A673 (cell line): ENCODE data around the gene CAMK2N2. TPM values are rescaled to one million over a fixed set of nuclear protein-coding genes. Genes with fewer than 3 reads are reported as not detected.

ENCODE experiments used
- BruUV-seq: library from RNA; stranded (reverse); fragments of 400-500 nt; replicated peaks from 2 replicates; lab custom pipeline; 2021; lab: Mats Ljungman, UMichigan
- CTCF ChIA-PET: fragments of 300-600 bp; sonication (Branson Sonifier 250); formaldehyde crosslinking; loops from one replicate; lab custom pipeline; 2022; ENCODE audit warnings: antibody characterized with exemption; lab: Charles Lee
- POLR2A ChIA-PET: fragments of 300-600 bp; sonication (Branson Sonifier 250); formaldehyde crosslinking; loops from one replicate; lab custom pipeline; 2022; ENCODE audit warnings: antibody characterized with exemption; ENCODE audit not compliant: low non-redundant PET; lab: Charles Lee
- DNase-seq: peaks from one replicate; pipeline ENCODE4 v3.0.0-alpha.2; 2015; ENCODE audit warnings: low spot score
- H3K27ac ChIP-seq: fragments of 200-600 bp; sonication (generic); 2 replicates; pipeline ENCODE4 v1.5.1; 2016; ENCODE audit warnings: mixed run types, low read depth, mild to moderate bottlenecking, mixed read lengths, antibody characterized with exemption, low read length; ENCODE audit not compliant: poor library complexity, severe bottlenecking
- H3K27me3 ChIP-seq: fragments of 200-600 bp; sonication (generic); replicated peaks from 2 replicates; pipeline ENCODE4 v1.6.1; 2017; ENCODE audit warnings: mixed run types, low read depth, mild to moderate bottlenecking, mixed read lengths, antibody characterized with exemption, low read length; ENCODE audit not compliant: insufficient read depth, poor library complexity
- H3K36me3 ChIP-seq: fragments of 200-600 bp; sonication (generic); 2 replicates; pipeline ENCODE4 v1.6.1; 2016; ENCODE audit warnings: mixed run types, mild to moderate bottlenecking, mixed read lengths, antibody characterized with exemption, low read length; ENCODE audit not compliant: insufficient read depth, poor library complexity, severe bottlenecking
- H3K4me1 ChIP-seq: fragments of 200-600 bp; sonication (generic); 2 replicates; pipeline ENCODE4 v1.6.1; 2017; ENCODE audit warnings: mixed run types, mild to moderate bottlenecking, mixed read lengths, antibody characterized with exemption, low read length; ENCODE audit not compliant: insufficient read depth, poor library complexity, severe bottlenecking
- H3K4me3 ChIP-seq: fragments of 200-600 bp; sonication (generic); 2 replicates; pipeline ENCODE4 v1.5.1; 2016; ENCODE audit warnings: low read depth, mixed run types, mild to moderate bottlenecking, mixed read lengths, low read length; ENCODE audit not compliant: poor library complexity, severe bottlenecking
- H3K9me3 ChIP-seq: fragments of 200-600 bp; sonication (generic); 2 replicates; pipeline ENCODE4 v1.6.1; 2016; ENCODE audit warnings: mixed run types, low read depth, mild to moderate bottlenecking, mixed read lengths, antibody characterized with exemption, low read length; ENCODE audit not compliant: poor library complexity, severe bottlenecking
- EZH2 ChIP-seq: fragments of 200-600 bp; sonication (generic); IDR thresholded peaks from 2 replicates; pipeline ENCODE4 v1.6.1; 2017; ENCODE audit warnings: borderline replicate concordance, low read depth, mild to moderate bottlenecking, mixed read lengths, antibody characterized with exemption, low read length; ENCODE audit not compliant: poor library complexity, severe bottlenecking
- intact Hi-C: fragments of 100-400 bp; cut with micrococcal nuclease; formaldehyde crosslinking; loops from one replicate; pipeline ENCODE4 v1.10.0; 2022; ENCODE audit not compliant: unreplicated experiment
- total RNA-seq: library from RNA; stranded (reverse); gene quantifications from 2 replicates; pipeline ENCODE4 v1.2.3, GENCODE V29; 2021
- TF ChIP-seq, protein P1 (sequence below): fragments of 300-800, 200-600 bp; sonication (generic); conservative IDR thresholded peaks from 2 replicates; pipeline ENCODE4 v1.5.1; 2017; ENCODE audit warnings: low read depth, mild to moderate bottlenecking, antibody characterized with exemption, low read length, moderate library complexity, mixed read lengths

Gene CAMK2N2
- total RNA-seq, 1 experiment from 2014 or later = 1.3 TPM

DNA sequence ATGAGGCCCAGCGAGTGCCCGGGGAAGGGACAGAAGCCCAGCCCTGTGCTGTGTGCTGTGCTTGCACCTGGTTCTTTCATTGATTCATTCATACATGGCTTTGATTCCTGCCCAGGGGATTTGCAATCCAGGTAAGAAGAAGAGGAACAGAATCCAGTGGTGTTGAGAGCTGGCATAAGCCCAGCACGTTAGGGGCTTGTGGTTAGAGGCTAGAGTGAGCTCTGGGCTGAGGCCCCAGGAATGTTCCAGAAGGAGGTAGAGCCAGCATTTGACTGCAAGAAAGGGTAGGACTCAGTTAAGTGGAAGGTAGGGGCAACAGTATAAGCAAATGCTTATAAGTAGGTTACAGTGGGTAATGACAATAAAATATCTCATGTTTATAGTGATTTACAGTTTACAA is 29.7 kb downstream of the CAMK2N2 start:
- TF ChIP-seq, protein P1, sequence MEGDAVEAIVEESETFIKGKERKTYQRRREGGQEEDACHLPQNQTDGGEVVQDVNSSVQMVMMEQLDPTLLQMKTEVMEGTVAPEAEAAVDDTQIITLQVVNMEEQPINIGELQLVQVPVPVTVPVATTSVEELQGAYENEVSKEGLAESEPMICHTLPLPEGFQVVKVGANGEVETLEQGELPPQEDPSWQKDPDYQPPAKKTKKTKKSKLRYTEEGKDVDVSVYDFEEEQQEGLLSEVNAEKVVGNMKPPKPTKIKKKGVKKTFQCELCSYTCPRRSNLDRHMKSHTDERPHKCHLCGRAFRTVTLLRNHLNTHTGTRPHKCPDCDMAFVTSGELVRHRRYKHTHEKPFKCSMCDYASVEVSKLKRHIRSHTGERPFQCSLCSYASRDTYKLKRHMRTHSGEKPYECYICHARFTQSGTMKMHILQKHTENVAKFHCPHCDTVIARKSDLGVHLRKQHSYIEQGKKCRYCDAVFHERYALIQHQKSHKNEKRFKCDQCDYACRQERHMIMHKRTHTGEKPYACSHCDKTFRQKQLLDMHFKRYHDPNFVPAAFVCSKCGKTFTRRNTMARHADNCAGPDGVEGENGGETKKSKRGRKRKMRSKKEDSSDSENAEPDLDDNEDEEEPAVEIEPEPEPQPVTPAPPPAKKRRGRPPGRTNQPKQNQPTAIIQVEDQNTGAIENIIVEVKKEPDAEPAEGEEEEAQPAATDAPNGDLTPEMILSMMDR = no peak
- no peak for TF ChIP-seq EZH2
- Histone ChIP-seq H3K27ac (no peak overlapping the region), H3K27me3 (peaks cover 51% of the 10 kb centered on the region), H3K9me3 (no peaks in the 10 kb centered on the region), H3K4me3 (no peak overlapping the region), H3K36me3 (no peaks in the 10 kb centered on the region), H3K4me1 (peaks cover 5% of the 10 kb centered on the region)
- ChIA-PET CTCF (no interaction called here), POLR2A (no interaction called here)
- BruUV-seq = no TSS peak
- intact Hi-C loops = no loop called here
- DNase-seq = no peak

DNA sequence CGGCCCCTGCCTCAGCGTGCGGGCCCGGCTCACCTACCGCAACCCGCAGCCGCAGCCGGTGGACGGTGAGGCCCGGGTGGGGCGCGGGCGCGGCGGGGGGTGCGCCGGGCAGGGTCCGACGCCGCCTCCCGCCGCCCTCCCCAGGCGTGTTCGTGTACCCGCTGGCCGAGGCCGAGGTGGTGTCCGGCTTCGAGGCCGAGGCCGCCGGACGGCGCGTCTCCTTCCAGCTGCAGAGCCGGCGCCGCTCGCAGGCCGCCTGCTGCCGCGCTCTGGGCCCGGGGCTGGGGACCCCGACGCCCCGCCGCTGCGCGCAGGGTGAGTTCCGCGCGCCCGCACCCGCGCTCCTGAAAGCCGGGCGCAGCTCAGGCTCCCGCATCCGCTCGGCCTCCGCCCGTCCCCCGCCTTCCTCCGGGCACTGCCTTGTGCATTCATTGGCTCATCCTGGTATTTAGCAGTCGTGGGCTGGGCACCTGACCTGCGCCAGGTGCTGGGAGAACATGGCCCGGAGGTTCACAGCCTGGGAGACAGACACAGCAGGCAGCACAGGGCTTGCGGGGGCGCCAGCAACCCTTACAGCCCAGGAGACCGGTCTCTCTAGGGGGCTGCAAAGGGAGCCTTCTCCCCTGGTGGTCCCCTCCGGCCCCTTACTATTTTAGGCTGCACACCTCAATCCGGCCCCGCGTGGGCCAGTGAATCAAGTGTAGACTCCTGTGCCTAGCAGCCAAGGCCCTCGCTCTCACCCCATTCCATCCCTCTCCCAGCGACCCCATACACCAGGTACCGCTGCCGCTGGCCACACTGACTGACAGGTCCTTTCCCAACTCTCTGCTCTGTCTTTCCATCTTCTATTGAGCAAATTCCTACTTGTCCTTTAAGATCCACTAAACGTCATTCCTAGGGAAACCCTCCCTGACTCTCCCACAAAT is 30.5 kb downstream of the CAMK2N2 start:
- CTCF ChIA-PET = no interaction called here
- POLR2A ChIA-PET = no interaction called here
- no peaks in the 10 kb centered on the region for H3K36me3 ChIP-seq
- no peak for DNase-seq
- peak; percentile 90 for TF ChIP-seq EZH2
- TF ChIP-seq, protein P1 = no peak
- no peak overlapping the region for H3K27ac ChIP-seq
- intact Hi-C loops = no loop called here
- no peaks in the 10 kb centered on the region for H3K9me3 ChIP-seq
- H3K27me3 ChIP-seq = peaks cover 58% of the 10 kb centered on the region
- H3K4me1 ChIP-seq = peaks cover 5% of the 10 kb centered on the region
- BruUV-seq = no TSS peak
- peak overlapping the region; percentile 47 for H3K4me3 ChIP-seq

DNA sequence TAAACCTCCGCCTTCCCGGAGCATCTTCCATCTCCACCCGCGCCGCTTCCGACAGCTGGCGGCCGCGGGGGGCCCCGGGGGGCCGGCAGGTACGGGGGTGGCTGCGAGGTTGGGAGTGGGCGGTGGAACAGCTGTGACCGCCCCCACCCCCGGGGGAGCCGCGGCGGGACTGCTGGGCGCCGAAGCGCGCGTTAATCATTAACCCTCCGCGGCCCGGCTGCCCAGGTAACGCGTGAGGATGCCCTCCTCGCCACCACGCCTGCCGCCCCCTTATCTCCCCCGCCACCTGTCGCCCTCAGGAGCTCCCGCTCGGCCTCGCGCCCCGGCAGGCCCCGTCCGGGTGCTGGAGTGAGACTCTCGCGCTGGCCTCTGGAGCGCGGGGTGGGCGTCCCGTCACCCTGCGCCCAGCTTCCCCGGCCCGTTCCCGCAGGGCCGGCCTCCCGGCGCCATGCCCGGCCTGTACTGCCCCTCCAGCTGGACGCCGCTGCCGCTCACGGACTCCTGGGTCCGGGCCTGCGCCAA is 31.2 kb downstream of the CAMK2N2 start:
- H3K4me1 ChIP-seq = peaks cover 5% of the 10 kb centered on the region
- intact Hi-C loops = no loop called here
- H3K27me3 ChIP-seq = peaks cover 58% of the 10 kb centered on the region
- peak overlapping the region; percentile 47 for H3K4me3 ChIP-seq
- no peaks in the 10 kb centered on the region for H3K9me3 ChIP-seq
- H3K36me3 ChIP-seq = no peaks in the 10 kb centered on the region
- BruUV-seq = no TSS peak
- POLR2A ChIA-PET = no interaction called here
- H3K27ac ChIP-seq = no peak overlapping the region
- TF ChIP-seq EZH2 = no peak
- TF ChIP-seq, protein P1 = no peak
- DNase-seq = no peak
- CTCF ChIA-PET = no interaction called here
